Stimulated activated CD8-positive, alpha-beta memory T cell treated with anti-CD3 and anti-CD28 coated beads, Interleukin-15, amount 100 ng/mL, for 1 hour (primary cell): Measurements from ENCODE around the gene FYN.
"Not testable (repeated sequence)": the region's sequence is repeated elsewhere in the genome, so short reads cannot be mapped to it uniquely, and the experiment has no call there.

Source experiments
- DNase-seq: peaks from one replicate; pipeline ENCODE4 v3.0.0-alpha.2; 2020; ENCODE audit warnings: low read depth

The FYN gene

GRCh38 chr6:111850295-111850937 lies 22.8 kb downstream of the FYN start:
- no peak for DNase-seq

GRCh38 chr6:111849298-111849697 lies 24.0 kb downstream of the FYN start:
- no peak for DNase-seq

GRCh38 chr6:111848262-111848812 lies 24.9 kb downstream of the FYN start:
- DNase-seq, result no peak

GRCh38 chr6:111846492-111847409 lies 26.5 kb downstream of the FYN start:
- no peak for DNase-seq

GRCh38 chr6:111846066-111846465 lies 27.2 kb downstream of the FYN start:
- no peak for DNase-seq

- no peak for DNase-seq
Observed at GRCh38 chr6:111845441-111845871, 27.8 kb downstream of the FYN start.

- DNase-seq, result no peak
Observed at GRCh38 chr6:111844921-111845320, 28.3 kb downstream of the FYN start.

GRCh38 chr6:111844376-111844775 lies 28.9 kb downstream of the FYN start:
- DNase-seq, result no peak

- no peak for DNase-seq
Observed at GRCh38 chr6:111843347-111844147, 29.7 kb downstream of the FYN start.

GRCh38 chr6:111842891-111843290 lies 30.4 kb downstream of the FYN start:
- DNase-seq, result no peak

GRCh38 chr6:111842271-111842822 lies 30.9 kb downstream of the FYN start:
- no peak for DNase-seq

GRCh38 chr6:111841822-111842221 lies 31.4 kb downstream of the FYN start:
- no peak for DNase-seq

GRCh38 chr6:111840803-111841202 lies 32.4 kb downstream of the FYN start:
- DNase-seq, result no peak

GRCh38 chr6:111838749-111839484 lies 34.3 kb downstream of the FYN start:
- DNase-seq, result no peak

- no peak for DNase-seq
Observed at GRCh38 chr6:111837641-111838500, 35.4 kb downstream of the FYN start.

- DNase-seq, result no peak
Observed at GRCh38 chr6:111837007-111837406, 36.2 kb downstream of the FYN start.

GRCh38 chr6:111835807-111836206 lies 37.4 kb downstream of the FYN start:
- no peak for DNase-seq

GRCh38 chr6:111835398-111835797 lies 37.9 kb downstream of the FYN start:
- not testable (repeated sequence) for DNase-seq

GRCh38 chr6:111834356-111834755 lies 38.9 kb downstream of the FYN start:
- no peak for DNase-seq

- DNase-seq, result no peak
Observed at GRCh38 chr6:111832833-111833418, 40.3 kb downstream of the FYN start.
